Measurements from ENCODE around the gene SECTM1.
A peak's percentile ranks its signal among the peaks of the same experiment; 100 is the strongest.

Gene SECTM1

DNA sequence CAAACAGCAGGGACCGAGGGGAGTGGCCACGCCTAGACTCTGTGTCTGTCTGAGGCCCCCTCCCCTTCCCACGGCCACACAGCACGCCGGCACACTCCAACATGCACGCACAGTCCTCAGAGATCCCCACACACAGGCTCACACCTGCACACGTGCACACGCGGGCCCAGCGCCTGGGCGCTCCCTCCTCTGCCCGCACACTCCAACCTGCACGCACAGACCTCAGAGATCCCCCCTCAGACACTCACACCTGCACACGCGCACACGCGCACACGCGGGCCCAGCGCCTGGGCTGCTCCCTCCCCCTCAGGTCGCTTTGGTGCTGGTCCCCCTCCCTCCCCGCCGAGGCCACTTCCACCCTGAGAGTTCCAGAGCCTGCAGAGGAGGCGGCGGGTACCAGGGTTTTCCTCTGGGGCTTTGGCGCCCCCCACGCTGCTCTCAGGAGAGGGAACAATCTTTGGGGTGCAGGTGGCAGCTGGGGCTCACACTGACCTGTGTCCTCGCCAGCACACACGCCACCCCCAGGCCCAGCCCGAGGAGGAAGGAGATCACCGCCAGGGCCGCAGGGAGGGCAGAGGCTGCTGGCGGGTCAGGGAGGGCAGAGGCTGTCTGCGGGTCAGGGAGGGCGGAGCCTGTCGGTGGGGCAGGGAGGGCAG is 17.7 kb downstream of the SECTM1 start:
- peak; percentile 44 for DNase-seq (ENCODE audit: low spot score)

DNA sequence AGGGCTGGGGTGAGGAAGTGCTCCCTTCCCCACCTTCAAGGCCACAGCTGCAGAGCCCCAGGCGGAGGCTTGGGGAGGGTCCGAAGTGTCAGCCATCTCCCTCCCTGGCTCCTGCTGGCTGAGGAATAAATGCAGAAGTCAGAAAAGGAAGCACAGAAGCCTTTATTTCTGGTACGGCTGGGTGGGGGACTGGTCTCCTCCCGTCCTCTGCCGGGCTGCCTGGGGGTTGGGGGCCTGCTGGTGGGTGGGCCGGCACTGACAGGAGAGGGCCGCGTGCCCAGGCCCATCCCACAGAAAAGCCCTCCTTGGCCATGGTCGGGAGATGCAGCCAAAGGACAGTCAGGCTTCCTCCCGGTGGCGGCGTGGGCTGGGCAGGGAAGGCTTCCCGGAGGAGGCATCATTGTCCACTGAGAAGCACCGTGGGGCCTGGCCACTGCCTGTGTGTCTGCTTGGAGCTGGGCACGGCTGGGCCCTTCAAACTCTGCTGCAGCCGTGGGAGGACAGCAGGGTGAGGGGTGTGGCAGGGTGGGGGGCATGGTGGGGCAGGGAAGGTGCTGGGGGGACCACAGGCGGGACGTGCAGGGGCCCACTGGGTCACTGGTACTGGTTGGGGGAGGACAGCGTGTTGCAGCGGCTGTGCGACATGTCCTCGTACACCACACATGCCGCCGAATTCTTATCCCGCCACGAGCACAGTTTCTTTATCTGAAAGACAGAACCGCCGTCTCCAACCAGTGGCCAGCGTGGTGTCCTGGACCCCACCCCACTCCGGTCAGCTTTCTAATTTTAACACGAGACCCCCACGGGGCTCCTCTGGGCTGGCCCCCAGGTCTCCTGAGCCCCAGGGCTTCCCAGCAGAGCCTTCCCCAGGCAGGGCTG is 18.6 kb downstream of the SECTM1 start:
- no peak for DNase-seq (ENCODE audit: low spot score)

DNA sequence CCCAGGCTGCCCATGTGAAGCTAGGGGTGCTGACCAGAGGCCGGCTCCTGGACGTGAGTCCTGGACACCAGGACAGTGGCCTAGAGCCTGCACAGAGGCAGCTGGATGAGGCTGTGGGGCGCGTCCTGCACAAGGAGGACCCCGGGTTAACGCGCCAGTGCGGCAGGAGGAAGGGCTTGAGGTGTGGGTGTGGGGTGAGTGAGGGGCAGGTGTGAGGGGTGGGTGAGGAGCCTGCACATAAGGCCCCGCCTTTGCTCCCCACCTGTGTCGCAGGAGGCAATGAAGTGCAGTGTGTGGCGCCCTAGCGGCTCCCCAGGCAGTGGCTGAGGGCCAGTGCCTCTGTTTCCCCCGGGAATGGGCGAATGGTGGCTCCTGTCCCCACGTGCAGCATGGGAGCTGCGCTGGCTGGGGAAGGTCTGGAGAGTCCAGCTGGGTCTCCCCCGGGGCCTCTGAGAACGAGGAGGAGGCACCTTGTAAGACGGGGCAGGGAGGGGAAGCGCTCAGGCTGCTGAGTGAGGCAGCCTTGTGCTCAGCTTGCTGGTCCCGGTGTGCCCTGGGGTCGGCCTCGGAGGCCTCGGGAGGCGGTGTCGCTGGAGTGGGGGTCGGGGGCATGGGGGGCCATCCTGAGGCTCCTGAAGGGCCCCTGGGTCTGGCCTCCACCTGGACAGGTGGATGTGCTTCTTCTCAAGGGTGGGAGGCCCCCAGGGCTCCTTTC is 19.4 kb downstream of the SECTM1 start:
- DNase-seq (ENCODE audit: low spot score), result no peak

DNA sequence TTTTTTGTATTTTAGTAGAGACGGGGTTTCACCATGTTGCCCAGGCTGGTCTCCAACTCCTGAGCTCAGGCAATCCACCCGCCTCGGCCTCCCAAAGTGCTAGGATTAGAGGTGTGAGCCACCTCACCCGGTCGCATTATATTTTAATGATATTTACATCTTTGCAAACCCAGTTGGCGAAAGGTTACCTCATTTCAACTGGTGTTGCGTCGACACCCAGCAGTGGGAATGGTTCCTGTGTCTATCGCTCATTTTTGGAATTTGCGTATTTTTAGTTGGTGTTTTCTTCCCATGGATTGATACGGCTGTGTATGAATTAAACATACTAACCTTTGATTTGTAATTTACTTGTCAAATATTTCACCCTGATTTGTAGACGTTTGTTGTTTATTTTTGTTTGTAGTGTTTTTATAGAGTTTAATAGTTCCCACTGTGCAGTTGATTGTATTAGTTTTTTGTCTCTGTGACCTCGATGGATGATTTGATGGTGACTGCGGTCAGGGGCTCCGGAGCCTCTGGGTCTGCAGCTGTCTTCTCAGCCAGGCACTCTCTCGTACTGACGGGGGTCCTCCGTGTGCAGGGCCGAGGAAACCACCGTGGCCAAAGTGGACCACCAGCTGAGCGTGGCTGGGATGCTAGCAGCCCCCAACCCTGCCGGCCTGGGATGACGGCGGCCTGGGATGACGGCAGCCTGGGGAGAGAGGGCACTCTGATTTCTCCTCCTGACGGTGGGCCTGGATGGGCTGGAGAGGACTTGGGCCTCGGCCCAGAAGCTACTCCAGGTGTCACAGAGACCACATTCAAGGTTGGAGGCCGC is 20.2 kb downstream of the SECTM1 start:
- no peak for DNase-seq (ENCODE audit: low spot score)

DNA sequence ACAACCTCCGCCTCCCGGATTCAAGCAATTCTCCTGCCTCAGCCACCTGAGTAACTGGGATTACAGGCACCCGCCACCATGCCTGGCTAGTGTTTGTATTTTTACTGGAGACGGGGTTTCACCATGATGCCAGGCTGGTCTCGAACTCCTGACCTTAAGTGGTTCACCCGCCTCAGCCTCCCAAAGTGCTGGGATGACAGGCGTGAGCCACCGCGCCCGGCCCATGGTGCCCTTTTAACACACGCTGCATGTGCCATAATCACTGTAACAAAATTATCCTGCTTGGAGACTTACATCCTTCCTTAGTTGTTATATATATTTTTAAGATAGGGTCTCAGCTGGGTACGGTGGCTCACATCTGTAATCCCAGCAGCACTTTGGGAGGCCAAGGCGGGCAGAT is 21.6 kb downstream of the SECTM1 start:
- DNase-seq (ENCODE audit: low spot score), result no peak

DNA sequence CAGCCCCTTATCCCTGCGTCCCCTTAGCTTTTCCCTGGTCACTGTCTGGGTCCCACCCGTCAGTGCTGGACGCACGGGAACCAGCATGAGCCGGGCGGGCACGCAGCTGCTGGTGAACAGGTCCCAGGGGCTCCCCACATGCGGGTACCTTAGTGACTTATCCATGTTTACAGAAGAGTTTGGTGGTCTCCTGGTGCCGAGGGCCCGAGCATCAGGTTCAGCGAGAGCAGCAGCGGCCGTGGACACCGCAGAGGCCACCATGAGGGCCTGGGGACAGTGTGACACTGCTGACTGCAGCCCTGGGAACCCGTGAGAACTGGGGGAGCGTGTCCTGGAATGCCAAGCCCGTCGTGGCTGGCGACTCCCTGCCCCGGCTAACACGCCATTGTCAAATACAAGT is 22.7 kb downstream of the SECTM1 start:
- DNase-seq (ENCODE audit: low spot score), result no peak

DNA sequence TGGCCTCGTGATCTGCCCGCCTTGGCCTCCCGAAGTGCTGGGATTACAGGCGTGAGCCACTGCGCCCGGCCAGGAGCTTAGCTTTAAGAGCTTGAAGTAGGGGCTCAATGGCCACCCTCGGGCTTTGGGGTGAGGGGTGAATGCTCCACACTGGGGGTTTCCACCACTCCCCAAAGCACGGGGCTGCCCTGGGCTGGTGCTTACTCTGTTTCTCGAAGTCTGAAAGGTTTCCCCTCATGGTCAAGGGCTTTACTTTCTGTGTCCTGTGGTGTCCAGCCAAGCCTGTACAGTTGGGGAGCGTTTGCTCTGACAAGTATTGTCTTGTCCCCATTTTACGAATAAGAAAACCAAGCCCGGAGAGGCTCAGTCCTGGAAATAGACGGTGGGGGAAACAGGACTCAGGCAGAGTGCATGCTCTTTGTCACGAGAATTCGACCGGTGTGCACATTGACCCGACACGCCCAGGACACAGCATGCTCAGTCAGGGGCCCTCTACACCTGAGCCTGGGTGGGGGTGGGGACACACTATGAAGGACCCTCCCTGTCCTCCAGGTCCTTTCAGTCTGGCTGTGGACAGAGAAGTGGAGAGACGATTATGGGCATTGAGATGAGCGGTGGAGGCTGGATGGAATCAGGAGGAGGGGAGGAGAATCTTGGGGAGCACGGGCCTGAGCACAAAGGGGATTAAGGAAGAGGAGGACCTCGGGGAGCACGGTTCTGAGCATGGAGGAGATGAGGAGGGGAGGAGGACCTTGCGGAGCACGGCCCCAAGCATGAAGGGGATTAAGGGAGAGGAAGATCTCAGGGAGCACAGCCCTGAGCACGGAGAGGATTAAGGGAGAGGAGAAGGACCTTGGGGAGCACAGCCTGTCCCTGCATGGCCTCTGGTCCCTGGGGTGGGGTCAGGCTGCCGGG is 23.7 kb downstream of the SECTM1 start:
- DNase-seq (ENCODE audit: low spot score), result no peak

DNA sequence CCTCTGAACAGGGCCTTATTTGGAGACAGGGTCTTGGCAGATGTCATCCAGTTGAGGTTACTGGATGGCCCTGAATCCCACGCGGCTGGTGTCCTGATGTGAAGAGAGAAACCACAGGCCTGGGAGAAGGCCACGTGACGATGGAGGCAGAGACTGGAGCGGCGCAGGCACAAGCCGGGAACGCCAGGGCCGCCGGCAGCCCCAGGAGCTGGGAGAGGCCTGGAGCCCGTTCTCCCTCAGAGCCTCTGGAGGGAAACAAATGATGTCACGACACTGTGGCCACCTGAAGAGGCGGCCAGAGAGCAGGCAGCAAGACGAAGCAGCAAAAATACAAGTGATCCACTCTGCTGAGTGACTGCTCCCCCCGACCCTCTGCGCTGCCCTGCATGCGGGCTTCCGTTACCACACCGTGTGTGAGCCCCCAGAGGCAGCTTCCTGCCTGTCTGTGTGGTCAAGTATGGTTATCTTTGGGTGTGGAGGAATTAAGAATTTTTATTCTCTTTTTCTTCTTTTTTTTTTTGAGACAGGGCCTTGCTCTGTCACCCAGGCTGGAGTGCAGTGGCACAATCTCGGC is 27.8 kb downstream of the SECTM1 start:
- DNase-seq (ENCODE audit: low spot score), result no peak

DNA sequence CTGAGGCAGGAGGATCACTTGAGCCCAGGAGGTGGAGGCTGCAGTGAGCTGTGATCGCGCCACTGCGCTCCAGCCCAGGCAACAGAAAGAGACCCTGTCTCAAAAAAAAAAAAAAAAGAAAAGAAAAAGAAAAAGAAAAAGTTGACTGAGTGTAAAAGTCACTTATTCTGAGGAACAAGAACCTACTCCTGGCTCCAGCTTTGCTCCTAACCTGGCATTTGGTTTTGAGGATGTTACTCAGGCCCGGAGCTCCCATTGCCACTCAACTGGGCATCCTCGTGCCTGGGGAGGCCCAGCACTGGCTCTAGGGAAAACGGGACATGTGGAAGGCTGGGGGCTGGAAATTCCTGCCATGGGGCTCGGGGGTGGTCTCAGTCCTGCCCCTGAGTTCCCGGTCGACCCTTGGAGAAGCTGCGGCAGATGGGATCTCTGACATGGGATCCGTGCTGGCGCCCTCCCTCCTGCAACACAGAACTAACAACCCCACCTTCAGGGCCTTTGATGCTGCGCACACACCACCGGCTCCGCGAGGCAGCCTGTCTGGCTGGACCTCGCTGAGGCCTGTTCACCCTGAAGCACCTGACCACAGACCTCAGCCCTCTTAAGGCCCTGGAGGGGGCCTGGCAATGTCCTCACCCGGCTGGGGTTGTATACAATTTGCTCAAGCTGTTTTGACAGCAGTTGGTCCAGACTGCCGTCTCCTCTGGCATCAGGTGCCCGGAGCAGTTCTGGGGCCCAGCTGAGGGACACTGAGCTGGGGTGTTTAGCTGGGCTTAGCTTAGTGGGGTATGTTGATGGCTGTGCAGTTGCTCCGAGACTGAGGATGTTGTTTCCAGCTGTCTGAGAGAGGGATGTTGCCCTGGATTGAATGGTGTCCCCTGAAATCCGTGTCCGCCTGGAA is 28.5 kb downstream of the SECTM1 start:
- no peak for DNase-seq (ENCODE audit: low spot score)

DNA sequence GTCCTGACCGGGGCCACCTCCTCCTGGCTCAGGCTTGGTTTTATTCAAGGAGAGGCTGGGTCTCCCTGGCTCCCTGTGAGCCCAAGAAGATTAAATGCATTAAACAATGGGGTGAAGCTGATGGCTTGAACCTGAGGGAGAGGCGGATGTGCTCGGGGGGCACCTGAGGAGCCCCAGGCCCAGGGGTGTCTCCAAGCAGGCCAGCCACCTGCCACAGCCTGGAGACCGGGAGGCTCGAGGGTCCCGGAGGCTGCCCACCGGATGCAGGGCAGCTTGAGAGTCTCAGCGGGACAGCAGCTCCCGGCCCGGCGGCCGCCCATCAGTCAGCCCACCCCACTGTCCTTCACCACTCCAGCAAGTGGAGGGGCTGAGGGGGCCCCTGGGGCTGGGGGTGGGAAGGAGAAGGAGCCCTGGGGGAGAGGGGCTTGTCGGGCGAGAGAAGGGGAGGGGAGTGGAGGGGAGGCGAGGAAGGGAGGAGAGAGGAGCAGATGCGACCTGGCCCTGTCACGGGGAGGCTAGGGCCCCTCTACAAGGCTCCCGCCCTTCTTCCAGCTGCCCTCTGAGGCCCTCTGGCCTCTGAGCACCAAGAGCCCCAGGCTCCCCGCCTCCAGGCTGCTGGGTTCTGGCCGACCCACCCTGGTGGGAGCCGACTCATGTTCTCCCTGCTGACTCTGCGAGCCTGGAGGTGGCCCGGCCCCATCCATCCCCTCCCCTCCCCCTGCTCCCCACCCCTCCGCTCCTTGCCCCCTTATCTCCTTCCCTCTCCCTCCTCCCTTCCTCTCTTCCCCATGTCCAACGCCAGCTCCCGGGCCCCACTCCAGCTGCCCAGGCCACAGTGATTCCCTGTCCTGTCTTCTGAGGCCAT is 29.4 kb downstream of the SECTM1 start:
- DNase-seq (ENCODE audit: low spot score), result no peak

DNA sequence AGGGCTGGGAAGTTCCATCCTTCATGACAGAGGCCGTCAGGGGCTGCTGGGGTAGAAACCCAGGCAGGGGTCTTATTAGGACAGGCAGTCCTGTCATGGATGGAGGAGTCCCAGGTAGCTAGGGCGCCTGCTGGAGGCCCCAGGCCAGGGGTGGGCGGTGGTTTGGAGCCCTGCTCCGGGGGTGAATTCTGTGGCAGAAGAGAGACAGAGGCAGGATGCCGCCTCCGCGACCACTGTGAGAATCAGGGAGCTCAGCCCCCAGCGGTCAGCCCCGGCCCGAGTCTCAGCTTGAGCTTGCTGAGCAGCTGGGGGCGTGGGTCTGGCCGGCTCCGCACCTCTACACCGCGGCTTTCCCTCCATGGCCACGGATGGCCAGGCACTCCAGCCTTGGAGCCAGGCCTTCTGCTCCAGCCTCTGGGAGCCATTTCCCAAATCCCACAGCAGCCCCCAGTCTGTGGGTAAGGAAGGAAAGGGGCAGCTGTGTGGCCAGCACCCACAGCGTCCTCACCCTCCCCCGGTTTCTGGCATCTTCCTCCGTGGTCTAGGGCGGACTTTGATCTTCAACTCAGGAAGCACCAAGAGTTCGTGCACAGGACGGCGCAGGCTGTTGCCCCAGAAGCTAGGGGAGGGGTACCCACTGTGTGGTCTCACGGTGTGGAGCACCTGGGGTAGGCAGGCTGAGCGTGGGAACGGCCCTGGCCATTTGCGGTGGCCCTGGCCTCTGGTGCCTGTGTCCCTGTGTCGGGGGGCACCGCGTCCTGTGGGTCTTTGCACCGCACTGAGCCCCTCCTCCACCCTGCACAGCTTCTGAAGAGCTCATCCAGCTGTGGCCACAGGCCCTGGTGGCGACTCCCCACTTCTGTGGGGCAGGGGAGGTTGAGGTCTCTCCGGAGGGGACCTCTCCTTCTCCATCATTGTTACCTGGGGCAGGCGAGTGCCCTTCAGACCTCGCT is 30.3 kb downstream of the SECTM1 start:
- peak; percentile 34 for DNase-seq (ENCODE audit: low spot score)

DNA sequence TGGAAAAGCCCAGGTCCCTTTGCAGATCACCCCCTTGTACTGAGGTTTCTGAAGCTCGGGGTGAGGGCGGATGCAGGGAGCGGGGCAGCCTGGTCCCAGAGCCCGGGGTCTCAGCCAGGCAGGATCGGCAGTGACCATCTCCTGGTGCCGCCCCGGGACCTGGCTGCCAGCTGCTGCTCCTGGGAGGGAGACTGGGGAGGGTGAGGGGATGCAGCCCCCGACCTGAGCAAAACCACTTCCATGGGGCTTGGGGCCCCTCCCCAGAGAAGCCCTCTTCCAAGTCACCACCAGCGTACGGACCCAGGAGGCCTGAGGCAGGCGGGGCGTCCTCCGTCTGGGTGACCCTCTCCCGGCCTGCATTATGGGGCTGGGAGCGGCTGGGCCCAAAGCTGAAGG is 31.0 kb downstream of the SECTM1 start:
- DNase-seq (ENCODE audit: low spot score), result no peak

DNA sequence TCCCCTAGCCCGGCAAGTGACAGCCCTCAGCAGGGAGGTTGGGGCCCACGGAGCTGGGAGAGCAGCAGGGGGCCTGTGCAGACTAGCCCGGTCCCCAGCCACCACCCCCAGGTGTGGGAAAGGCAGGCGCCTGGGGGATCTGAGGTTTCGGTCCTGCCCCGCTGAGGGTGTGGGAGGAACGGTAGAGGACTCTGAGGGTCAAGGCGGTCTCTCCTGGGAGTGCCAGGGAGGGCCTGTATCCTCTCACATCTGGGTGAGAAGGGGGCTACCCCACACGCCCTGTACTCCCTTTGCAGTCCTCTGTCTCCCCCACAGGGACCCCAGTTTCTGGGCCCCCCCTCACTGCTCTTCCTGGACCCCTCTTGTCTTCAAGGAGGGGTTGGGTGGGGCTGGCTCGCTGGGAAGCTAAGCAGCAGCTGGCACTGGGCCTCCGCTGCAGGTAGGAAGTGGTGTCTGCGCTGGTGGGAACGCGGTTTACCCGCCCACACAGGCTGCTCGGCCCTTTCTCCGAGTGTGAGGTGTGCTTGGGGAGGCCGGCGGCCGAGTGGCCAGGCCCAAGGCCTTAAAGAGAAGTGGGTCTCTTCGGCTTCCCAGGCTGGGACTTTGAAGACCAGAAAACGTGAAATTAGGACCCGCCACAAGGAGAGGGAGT is 31.5 kb downstream of the SECTM1 start:
- DNase-seq (ENCODE audit: low spot score), result peak; percentile 44

DNA sequence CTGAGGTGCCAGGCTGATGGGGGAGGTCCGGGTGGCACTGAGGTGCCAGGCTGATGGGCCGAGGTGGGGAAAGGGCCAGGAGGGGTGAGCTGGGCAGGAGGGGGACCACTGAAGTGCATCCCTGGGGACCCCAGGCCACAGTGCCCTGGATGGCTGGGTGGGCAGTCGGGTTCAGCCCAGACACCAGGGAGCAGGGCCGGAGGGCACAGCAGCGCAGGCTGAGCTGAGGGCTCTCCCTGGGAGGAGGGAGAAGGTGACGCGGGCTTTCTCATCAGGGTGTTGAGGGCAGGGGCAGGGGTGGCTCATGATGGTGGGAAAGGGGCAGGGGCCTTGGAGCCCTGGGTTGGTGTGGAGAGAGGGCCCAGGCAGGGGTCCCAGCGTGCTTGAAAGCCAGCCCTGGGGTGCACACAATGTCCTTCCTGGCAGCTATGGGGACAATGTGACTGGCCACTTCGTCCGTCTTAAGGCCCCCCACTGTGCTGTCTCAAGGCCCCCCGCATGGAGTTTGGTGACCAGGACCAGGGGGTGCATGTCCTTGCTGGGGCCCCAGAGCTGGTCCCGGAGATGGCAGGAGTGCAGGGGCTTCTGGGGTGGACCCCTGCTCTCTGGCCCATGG is 32.2 kb downstream of the SECTM1 start:
- DNase-seq (ENCODE audit: low spot score), result no peak

DNA sequence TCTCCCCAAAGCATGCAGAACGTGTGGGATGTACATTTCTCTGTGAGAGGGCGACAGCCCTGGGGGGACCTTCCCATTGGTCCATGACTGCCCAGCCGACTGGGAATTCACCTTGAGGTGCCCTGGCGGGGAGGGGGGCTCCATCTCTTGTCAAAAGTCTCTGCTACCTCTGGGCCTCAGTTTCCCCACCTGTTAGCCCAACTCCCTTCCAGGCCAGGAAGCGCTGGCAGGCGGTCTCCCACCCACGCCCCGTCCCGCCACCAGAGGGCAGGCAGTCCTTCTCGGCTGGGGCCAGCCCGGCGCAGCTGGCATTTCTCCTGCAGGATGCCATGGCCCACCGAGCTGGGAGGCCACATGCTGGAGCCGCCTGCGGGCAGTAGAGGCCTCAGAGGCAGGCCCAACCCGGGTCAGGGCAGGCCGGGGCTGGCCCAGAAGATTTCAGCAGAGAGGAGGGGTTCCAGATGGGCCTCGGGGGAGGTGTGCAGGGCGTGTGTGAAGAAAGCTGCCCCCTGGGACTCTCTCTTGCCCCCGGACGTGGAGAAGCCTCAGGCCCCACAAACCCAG is 32.8 kb downstream of the SECTM1 start:
- peak; percentile 63 for DNase-seq (ENCODE audit: low spot score)

DNA sequence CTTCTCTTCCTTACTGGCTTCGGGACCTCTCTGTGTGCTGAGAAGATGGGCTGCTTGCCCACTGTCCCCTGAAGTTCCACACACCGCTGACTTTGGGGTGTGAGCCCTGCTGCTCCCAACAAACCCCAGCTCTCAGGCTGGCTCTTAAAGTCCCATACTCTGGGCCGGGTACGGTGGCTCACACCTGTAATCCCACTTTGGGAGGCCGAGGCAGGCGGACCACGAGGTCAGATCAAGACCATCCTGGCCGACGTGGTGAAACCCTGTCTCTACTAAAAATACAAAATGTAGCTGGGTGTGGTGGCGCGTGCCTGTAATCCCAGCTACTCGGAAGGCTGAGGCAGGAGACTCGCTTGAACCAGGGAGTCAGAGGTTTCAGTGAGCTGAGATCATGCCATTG is 33.3 kb downstream of the SECTM1 start:
- DNase-seq (ENCODE audit: low spot score), result no peak
